ENCODE measurements around the gene RNU6-8.

DNA sequence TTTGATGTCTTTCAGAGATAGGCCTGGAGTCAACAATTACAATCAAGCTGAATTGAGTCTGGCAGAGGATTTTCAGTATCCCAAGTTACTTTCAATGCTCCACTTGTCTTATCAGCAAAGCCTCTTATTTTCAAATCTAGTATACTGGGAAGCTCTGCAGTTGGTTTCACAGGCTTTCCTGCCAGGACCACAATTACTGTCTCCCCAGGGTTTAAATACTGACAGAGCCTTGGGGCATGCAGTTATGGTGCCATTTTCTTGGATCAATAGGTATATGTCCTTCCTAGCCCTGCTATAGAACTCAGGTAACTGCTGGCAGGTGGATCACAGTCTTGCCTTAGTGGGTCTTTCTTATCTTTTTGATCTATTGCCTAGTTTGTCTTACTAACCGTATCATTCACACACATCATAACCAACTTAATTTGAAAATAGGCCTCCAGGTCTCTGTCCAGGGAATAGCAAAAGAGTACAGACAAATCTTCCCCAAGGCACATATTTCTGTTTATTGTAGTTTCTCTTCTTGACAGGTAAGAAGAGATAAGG lies 22.4 kb upstream of the RNU6-8 start:
- TF ChIP-seq, protein P1, sequence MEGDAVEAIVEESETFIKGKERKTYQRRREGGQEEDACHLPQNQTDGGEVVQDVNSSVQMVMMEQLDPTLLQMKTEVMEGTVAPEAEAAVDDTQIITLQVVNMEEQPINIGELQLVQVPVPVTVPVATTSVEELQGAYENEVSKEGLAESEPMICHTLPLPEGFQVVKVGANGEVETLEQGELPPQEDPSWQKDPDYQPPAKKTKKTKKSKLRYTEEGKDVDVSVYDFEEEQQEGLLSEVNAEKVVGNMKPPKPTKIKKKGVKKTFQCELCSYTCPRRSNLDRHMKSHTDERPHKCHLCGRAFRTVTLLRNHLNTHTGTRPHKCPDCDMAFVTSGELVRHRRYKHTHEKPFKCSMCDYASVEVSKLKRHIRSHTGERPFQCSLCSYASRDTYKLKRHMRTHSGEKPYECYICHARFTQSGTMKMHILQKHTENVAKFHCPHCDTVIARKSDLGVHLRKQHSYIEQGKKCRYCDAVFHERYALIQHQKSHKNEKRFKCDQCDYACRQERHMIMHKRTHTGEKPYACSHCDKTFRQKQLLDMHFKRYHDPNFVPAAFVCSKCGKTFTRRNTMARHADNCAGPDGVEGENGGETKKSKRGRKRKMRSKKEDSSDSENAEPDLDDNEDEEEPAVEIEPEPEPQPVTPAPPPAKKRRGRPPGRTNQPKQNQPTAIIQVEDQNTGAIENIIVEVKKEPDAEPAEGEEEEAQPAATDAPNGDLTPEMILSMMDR (IDR thresholded peaks at IDR 0.05), result no peak
- TF ChIP-seq POLR2A (IDR thresholded peaks at IDR 0.05) (no peak), EP300 (IDR thresholded peaks at IDR 0.05) (no peak)

Data from ovary (tissue), 3 donors.